HG03469 (cell line): ENCODE measurements around the gene RGS3.
"Not testable (repeated sequence)": the region's sequence is repeated elsewhere in the genome, so short reads cannot be mapped to it uniquely, and the experiment has no call there.

Source experiments
- ATAC-seq: cut with Tn5 transposase; IDR thresholded peaks from one replicate; pipeline ENCODE4 v1.9.1; 2021; ENCODE audit warnings: mild to moderate bottlenecking, moderate library complexity, moderate number of reproducible peaks; ENCODE audit not compliant: unreplicated experiment

Gene RGS3

GRCh38 chr9:113463418-113464285 is at the start of gene RGS3:
Gene RGS3, plus strand, starts transcription at chr9:113463727. Its CDS starts 76 bp downstream, at chr9:113463803.
- ATAC-seq: no peak

GRCh38 chr9:113416149-113416721 is 47.3 kb upstream of the RGS3 start:
- ATAC-seq: peak; percentile 79

GRCh38 chr9:113417370-113417769 is 46.2 kb upstream of the RGS3 start:
- ATAC-seq: no peak

GRCh38 chr9:113421726-113422125 is 41.8 kb upstream of the RGS3 start:
- ATAC-seq: no peak

- no peak for ATAC-seq
These were observed 38.5 kb upstream of the RGS3 start for GRCh38 chr9:113425072-113425471.

- ATAC-seq: no peak
These were observed 36.8 kb upstream of the RGS3 start for GRCh38 chr9:113426701-113427100.

GRCh38 chr9:113427629-113428028 is 35.9 kb upstream of the RGS3 start:
- no peak for ATAC-seq

GRCh38 chr9:113428062-113428615 is 35.4 kb upstream of the RGS3 start:
- ATAC-seq: no peak

- no peak for ATAC-seq
These were observed 32.3 kb upstream of the RGS3 start for GRCh38 chr9:113431191-113431590.

GRCh38 chr9:113436728-113437515 is 26.6 kb upstream of the RGS3 start:
- ATAC-seq: no peak

GRCh38 chr9:113437716-113438115 is 25.8 kb upstream of the RGS3 start:
- ATAC-seq: not testable (repeated sequence)

GRCh38 chr9:113444736-113445135 is 18.8 kb upstream of the RGS3 start:
- ATAC-seq: no peak

- no peak for ATAC-seq
These were observed 17.2 kb upstream of the RGS3 start for GRCh38 chr9:113446323-113446740.

- no peak for ATAC-seq
These were observed 14.2 kb upstream of the RGS3 start for GRCh38 chr9:113449376-113449775.

- no peak for ATAC-seq
These were observed 11.4 kb upstream of the RGS3 start for GRCh38 chr9:113452113-113452605.

- no peak for ATAC-seq
These were observed 8.4 kb upstream of the RGS3 start for GRCh38 chr9:113454914-113455761.

- no peak for ATAC-seq
These were observed 7.3 kb upstream of the RGS3 start for GRCh38 chr9:113456235-113456634.

GRCh38 chr9:113461285-113461684 is 2.2 kb upstream of the RGS3 start:
- no peak for ATAC-seq

GRCh38 chr9:113461943-113462342 is 1.6 kb upstream of the RGS3 start:
- no peak for ATAC-seq

- ATAC-seq: no peak
These were observed 693 bp upstream of the RGS3 start for GRCh38 chr9:113462781-113463286.
